ENCODE results near the gene PRPF6. TPM values are rescaled to one million over a fixed set of nuclear protein-coding genes. Genes with fewer than 3 reads are reported as not detected.
A peak's percentile ranks its signal among the peaks of the same experiment; 100 is the strongest.

Gene PRPF6
- total RNA-seq, 2 experiments from 2014 or later: 62.3 to 63.1 TPM

DNA sequence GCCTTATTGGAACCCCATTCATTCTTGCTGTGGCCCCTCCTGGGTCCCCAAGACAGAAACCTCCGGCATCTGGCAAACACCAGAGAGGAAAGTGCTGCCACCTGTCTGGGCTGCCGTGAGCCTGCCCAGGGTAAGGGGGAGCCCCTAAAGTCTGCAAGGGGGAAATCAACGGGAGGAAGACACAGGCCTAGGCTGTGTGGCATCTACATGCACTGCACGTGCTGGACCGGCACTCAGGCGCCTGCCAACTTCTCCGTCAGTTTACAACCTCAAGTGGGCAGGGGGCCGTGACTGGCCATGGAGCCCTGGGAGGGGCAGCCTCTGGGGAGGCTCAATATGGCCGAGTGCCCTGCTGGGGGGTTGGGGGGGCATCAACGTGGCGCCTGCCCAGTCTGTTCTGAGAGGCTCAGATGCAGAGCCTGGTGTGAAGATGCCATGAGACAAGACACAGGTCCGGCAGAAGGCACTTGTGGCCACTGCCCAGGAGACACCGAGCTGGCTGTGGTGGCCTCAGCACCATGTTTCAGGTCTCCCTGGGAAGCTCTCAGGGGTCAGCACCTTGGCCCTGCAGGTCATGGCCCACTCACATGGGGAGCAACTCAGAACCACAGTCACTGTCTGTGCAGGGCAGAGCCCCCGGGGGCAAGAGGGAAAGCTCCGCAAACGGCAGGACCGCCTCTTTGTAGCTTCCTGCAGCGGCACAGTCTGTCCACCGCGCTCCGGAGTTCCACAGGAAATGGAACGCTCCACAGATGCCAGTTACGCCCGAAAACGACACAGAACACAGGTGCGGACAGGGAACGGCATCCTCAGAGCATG is 33.1 kb upstream of the PRPF6 start:
- H3K27me3 Mint-ChIP-seq: no peaks in the 10 kb centered on the region
- POLR2A ChIA-PET: no interaction called here
- intact Hi-C loops (cut with micrococcal nuclease): no loop called here
- peaks cover 4% of the 10 kb centered on the region for H3K36me3 Mint-ChIP-seq
- peak overlapping the region; percentile 47 for H3K4me3 Mint-ChIP-seq
- CTCF ChIA-PET: no interaction called here
- peaks cover 42% of the 10 kb centered on the region for H3K4me1 Mint-ChIP-seq (ENCODE audit: low read depth)
- H3K27ac Mint-ChIP-seq: peak overlapping the region; percentile 57
- no peaks in the 10 kb centered on the region for H3K9me3 Mint-ChIP-seq
- DNase-seq: peak; percentile 55

- DNase-seq: no peak
- intact Hi-C loops (cut with micrococcal nuclease): no loop called here
- Mint-ChIP-seq H3K27me3 (no peaks in the 10 kb centered on the region), H3K27ac (peak overlapping the region; percentile 13), H3K4me1 (ENCODE audit: low read depth) (peaks cover 59% of the 10 kb centered on the region), H3K4me3 (no peak overlapping the region), H3K9me3 (no peaks in the 10 kb centered on the region), H3K36me3 (no peaks in the 10 kb centered on the region)
- ChIA-PET CTCF (interaction anchor here (1.2 kb wide), 1 partner anchor 23 kb away, joined by 9 read pairs; no protein-coding TSS in a partner anchor), POLR2A (no interaction called here)
These were observed 30.1 kb upstream of the PRPF6 start for GRCh38 chr20:63950701-63951397.

DNA sequence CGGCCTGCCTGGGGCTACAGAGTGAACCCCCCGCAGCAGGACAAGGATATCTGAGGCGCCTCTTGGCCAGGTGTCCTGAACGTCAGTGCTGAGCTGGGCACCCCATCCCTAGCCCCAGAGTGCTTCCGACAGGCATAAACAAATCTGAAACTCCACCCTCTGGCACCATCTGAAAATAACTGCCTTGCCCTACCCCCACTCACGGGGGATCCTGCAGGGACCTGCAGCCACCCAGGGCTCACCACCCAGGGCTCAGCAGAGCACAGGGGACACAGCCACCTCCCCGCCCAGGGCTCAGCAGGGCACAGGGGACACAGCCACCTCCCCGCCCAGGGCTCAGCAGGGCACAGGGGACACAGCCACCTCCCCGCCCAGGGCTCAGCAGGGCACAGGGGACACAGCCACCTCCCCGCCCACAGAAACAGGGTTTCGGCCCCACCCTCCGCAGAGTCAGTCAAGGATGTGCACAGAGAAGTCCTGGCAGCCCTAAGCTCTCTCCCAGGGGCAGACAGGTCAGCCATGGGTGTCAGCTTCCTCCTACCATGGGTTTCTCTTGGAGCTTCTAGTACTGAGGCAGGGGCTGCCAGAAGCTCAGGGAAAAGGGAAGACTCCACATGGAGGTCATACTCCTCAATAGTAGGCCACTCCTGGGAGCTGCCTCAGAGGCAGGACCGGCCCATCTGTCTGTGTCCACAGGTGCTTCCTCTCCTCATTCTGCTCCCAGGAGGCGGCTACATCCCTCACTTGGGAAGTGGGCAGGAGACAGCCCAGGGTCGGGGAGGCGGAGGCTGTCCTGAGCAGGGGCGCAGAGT is 29.3 kb upstream of the PRPF6 start:
- no peak overlapping the region for H3K27ac Mint-ChIP-seq
- ChIA-PET POLR2A (interaction anchor here (1.7 kb wide), 1 partner anchor 8 kb away, joined by 4 read pairs; no protein-coding TSS in a partner anchor), CTCF (interaction anchor here (1.2 kb wide), 1 partner anchor 22 kb away, joined by 9 read pairs; no protein-coding TSS in a partner anchor)
- H3K4me1 Mint-ChIP-seq (ENCODE audit: low read depth): peaks cover 59% of the 10 kb centered on the region
- no peak for DNase-seq
- H3K27me3 Mint-ChIP-seq: no peaks in the 10 kb centered on the region
- H3K9me3 Mint-ChIP-seq: no peaks in the 10 kb centered on the region
- no peak overlapping the region for H3K4me3 Mint-ChIP-seq
- no peaks in the 10 kb centered on the region for H3K36me3 Mint-ChIP-seq
- intact Hi-C loops (cut with micrococcal nuclease): no loop called here

DNA sequence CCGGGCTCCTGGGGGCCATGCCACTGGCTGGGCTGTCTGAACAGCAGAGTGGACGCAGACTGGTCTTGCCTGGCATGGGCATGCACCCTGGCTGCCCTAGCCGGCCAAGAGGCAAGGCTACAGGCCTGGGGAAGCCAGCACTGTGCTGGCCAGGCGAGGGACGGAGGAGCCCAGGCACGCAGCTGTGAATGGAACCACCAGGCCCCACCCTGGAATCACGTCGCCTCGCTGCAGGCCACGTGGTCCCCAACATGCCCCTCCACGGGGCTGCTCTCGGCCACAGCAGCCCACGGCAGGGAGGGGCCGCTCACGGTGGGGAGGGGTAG is 28.8 kb upstream of the PRPF6 start:
- H3K4me1 Mint-ChIP-seq (ENCODE audit: low read depth): peaks cover 57% of the 10 kb centered on the region
- no peak for DNase-seq
- no peak overlapping the region for H3K27ac Mint-ChIP-seq
- H3K27me3 Mint-ChIP-seq: no peaks in the 10 kb centered on the region
- POLR2A ChIA-PET: interaction anchor here (1.7 kb wide), 1 partner anchor 9 kb away, joined by 4 read pairs; no protein-coding TSS in a partner anchor
- H3K9me3 Mint-ChIP-seq: no peaks in the 10 kb centered on the region
- no peaks in the 10 kb centered on the region for H3K36me3 Mint-ChIP-seq
- H3K4me3 Mint-ChIP-seq: no peak overlapping the region
- intact Hi-C loops (cut with micrococcal nuclease): no loop called here
- CTCF ChIA-PET: interaction anchor here (1.2 kb wide), 1 partner anchor 22 kb away, joined by 9 read pairs; no protein-coding TSS in a partner anchor

- no peaks in the 10 kb centered on the region for H3K27me3 Mint-ChIP-seq
- no peak for DNase-seq
- no peak overlapping the region for H3K4me3 Mint-ChIP-seq
- no peaks in the 10 kb centered on the region for H3K9me3 Mint-ChIP-seq
- intact Hi-C loops (cut with micrococcal nuclease): no loop called here
- no peak overlapping the region for H3K27ac Mint-ChIP-seq
- ChIA-PET POLR2A (interaction anchor here (1.7 kb wide), 1 partner anchor 9 kb away, joined by 4 read pairs; no protein-coding TSS in a partner anchor), CTCF (no interaction called here)
- no peaks in the 10 kb centered on the region for H3K36me3 Mint-ChIP-seq
- H3K4me1 Mint-ChIP-seq (ENCODE audit: low read depth): peaks cover 57% of the 10 kb centered on the region
These were observed 28.2 kb upstream of the PRPF6 start for GRCh38 chr20:63952769-63953168.

GRCh38 chr20:63953764-63954429 is 27.0 kb upstream of the PRPF6 start:
- no peaks in the 10 kb centered on the region for H3K9me3 Mint-ChIP-seq
- POLR2A ChIA-PET: no interaction called here
- H3K27ac Mint-ChIP-seq: no peak overlapping the region
- no peaks in the 10 kb centered on the region for H3K27me3 Mint-ChIP-seq
- H3K4me3 Mint-ChIP-seq: peak overlapping the region; percentile 81
- no peaks in the 10 kb centered on the region for H3K36me3 Mint-ChIP-seq
- no peak for DNase-seq
- H3K4me1 Mint-ChIP-seq (ENCODE audit: low read depth): peaks cover 52% of the 10 kb centered on the region
- intact Hi-C loops (cut with micrococcal nuclease): no loop called here
- CTCF ChIA-PET: interaction anchor here (0.6 to 2.5 kb wide), 3 partner anchors 20 to 416 kb away, joined by 4 to 6 read pairs (median 4); partner anchors contain the start of gene PTK6

GRCh38 chr20:63955281-63955826 is 25.6 kb upstream of the PRPF6 start:
- no peaks in the 10 kb centered on the region for H3K9me3 Mint-ChIP-seq
- H3K4me3 Mint-ChIP-seq: peak overlapping the region; percentile 81
- peak; percentile 57 for DNase-seq
- POLR2A ChIA-PET: interaction anchor here (0.5 to 1.2 kb wide), 3 partner anchors 25 to 90 kb away, joined by 3 to 7 read pairs (median 3); partner anchors contain the start of gene TPD52L2
- H3K4me1 Mint-ChIP-seq (ENCODE audit: low read depth): peaks cover 40% of the 10 kb centered on the region
- intact Hi-C loops (cut with micrococcal nuclease): loop anchor here (5.0 kb wide), 1 partner anchor 418 kb away; the partner anchor contains the start of gene PTK6
- CTCF ChIA-PET: interaction anchor here (0.8 to 2.5 kb wide), 3 partner anchors 19 to 459 kb away, joined by 3 to 6 read pairs (median 4); partner anchors contain the start of gene PTK6
- no peak overlapping the region for H3K27ac Mint-ChIP-seq
- peaks cover 1% of the 10 kb centered on the region for H3K36me3 Mint-ChIP-seq
- H3K27me3 Mint-ChIP-seq: no peaks in the 10 kb centered on the region

- intact Hi-C loops (cut with micrococcal nuclease): loop anchor here (1.0 to 5.0 kb wide), 5 partner anchors 25 to 419 kb away; partner anchors contain the start of genes ARFRP1, PRPF6, PTK6 and TCEA2
- ChIA-PET POLR2A (interaction anchor here (0.5 to 1.2 kb wide), 6 partner anchors 22 to 418 kb away, joined by 3 to 7 read pairs (median 5); partner anchors contain the start of genes PRPF6, PTK6 and TPD52L2), CTCF (interaction anchor here (0.9 to 2.5 kb wide), 5 partner anchors 18 to 249 kb away, joined by 4 to 12 read pairs (median 4); partner anchors contain the start of genes ARFRP1, PRPF6, SAMD10 and ZGPAT)
- H3K27ac Mint-ChIP-seq: peak within 1 kb of the TSS; percentile 89
- H3K9me3 Mint-ChIP-seq: no peaks in the 10 kb centered on the region
- peaks cover 1% of the 10 kb centered on the region for H3K36me3 Mint-ChIP-seq
- peak within 1 kb of the TSS; percentile 81 for H3K4me3 Mint-ChIP-seq
- peak; percentile 92 for DNase-seq
- no peaks in the 10 kb centered on the region for H3K27me3 Mint-ChIP-seq
- H3K4me1 Mint-ChIP-seq (ENCODE audit: low read depth): peaks cover 35% of the 10 kb centered on the region
These were observed 24.9 kb upstream of the PRPF6 start, which contains the start of gene UCKL1 for GRCh38 chr20:63955827-63956663. Gene UCKL1, minus strand, starts transcription at chr20:63956416. Its CDS starts 44 bp downstream, at chr20:63956372.

DNA sequence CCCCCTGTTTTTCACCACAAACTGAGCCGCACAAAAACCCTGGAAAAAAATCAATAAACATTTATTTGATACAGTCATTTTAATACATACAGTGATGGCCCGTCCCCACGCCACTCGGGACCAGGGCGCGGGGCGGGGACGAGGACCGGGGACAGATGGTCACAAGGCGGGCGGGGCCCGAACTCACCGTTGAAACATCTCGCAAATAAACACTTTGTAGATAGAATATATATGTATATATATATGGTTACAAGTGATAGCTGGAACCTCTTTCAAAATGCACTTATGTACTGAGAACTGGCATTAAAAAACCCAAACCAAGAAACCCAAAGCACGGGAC is 24.3 kb upstream of the PRPF6 start:
- Mint-ChIP-seq H3K9me3 (no peaks in the 10 kb centered on the region), H3K4me1 (ENCODE audit: low read depth) (peaks cover 35% of the 10 kb centered on the region), H3K27ac (peak overlapping the region; percentile 89), H3K27me3 (no peaks in the 10 kb centered on the region), H3K36me3 (peaks cover 7% of the 10 kb centered on the region), H3K4me3 (peak overlapping the region; percentile 76)
- intact Hi-C loops (cut with micrococcal nuclease): loop anchor here (1.0 to 5.0 kb wide), 5 partner anchors 25 to 419 kb away; partner anchors contain the start of genes ARFRP1, PRPF6, PTK6 and TCEA2
- CTCF ChIA-PET: interaction anchor here (0.9 to 1.9 kb wide), 4 partner anchors 17 to 249 kb away, joined by 4 to 12 read pairs (median 4); partner anchors contain the start of genes ARFRP1, PRPF6, SAMD10 and ZGPAT
- POLR2A ChIA-PET: interaction anchor here (0.6 to 1.2 kb wide), 5 partner anchors 21 to 419 kb away, joined by 3 to 7 read pairs (median 5); partner anchors contain the start of genes PRPF6, PTK6 and TPD52L2
- no peak for DNase-seq
